Liver (tissue), 3 donors: ENCODE measurements around the gene UFD1.

Experiments
- CTCF ChIP-seq: fragments of 150-350 bp; IDR thresholded peaks from 2 replicates; pipeline ENCODE4 v1.5.1; 2017; ENCODE audit warnings: improper control_type of control experiment, low read depth, low read length; ENCODE audit not compliant: missing input control
- GABPA ChIP-seq, 2 donors: IDR thresholded peaks in 1 of 2; conservative IDR thresholded peaks in 1 of 2; 2 replicates each; pipeline ENCODE4 v1.6.1; 2016; ENCODE audit warnings: antibody characterized with exemption in 2 of 2, mild to moderate bottlenecking in 1 of 2, moderate library complexity in 1 of 2
- HNF4A ChIP-seq, 2 donors: conservative IDR thresholded peaks; 2 replicates each; pipeline ENCODE4 v1.6.1; 2016; ENCODE audit warnings: antibody characterized with exemption in 2 of 2, mild to moderate bottlenecking in 2 of 2
- JUND ChIP-seq, 2 donors: IDR thresholded peaks; 2 replicates each; pipeline ENCODE4 v1.6.1; 2016; ENCODE audit warnings: antibody characterized with exemption in 2 of 2
- NR2F2 ChIP-seq: IDR thresholded peaks from 2 replicates; pipeline ENCODE4 v1.6.1; 2016; ENCODE audit warnings: antibody characterized with exemption
- RAD21 ChIP-seq, 2 donors: IDR thresholded peaks; 2 replicates each; pipeline ENCODE4 v1.6.1; 2016; ENCODE audit warnings: antibody characterized with exemption in 2 of 2, mild to moderate bottlenecking in 2 of 2
- REST ChIP-seq: IDR thresholded peaks from 2 replicates; pipeline ENCODE4 v1.6.1; 2016; ENCODE audit warnings: antibody characterized with exemption, mild to moderate bottlenecking
- RXRA ChIP-seq, 2 donors: IDR thresholded peaks; 2 replicates each; pipeline ENCODE4 v1.6.1; 2017 to 2018; ENCODE audit warnings: antibody characterized with exemption in 2 of 2, mild to moderate bottlenecking in 1 of 2
- SP1 ChIP-seq: IDR thresholded peaks from 2 replicates; pipeline ENCODE4 v1.6.1; 2018; ENCODE audit warnings: antibody characterized with exemption, mild to moderate bottlenecking
- TAF1 ChIP-seq: conservative IDR thresholded peaks from 2 replicates; pipeline ENCODE4 v1.6.1; 2016; ENCODE audit warnings: antibody characterized with exemption, mild to moderate bottlenecking
- YY1 ChIP-seq: IDR thresholded peaks from 2 replicates; pipeline ENCODE4 v1.6.1; 2016; ENCODE audit warnings: antibody characterized with exemption, mild to moderate bottlenecking
- ZBTB33 ChIP-seq: IDR thresholded peaks from 2 replicates; pipeline ENCODE4 v1.6.1; 2016; ENCODE audit warnings: antibody characterized with exemption
- TF ChIP-seq, protein P1 (sequence below): IDR thresholded peaks from 2 replicates; pipeline ENCODE4 v1.6.1; 2016; ENCODE audit warnings: antibody characterized with exemption
- donor health status: healthy.
- donor health status: healthy.

DNA sequence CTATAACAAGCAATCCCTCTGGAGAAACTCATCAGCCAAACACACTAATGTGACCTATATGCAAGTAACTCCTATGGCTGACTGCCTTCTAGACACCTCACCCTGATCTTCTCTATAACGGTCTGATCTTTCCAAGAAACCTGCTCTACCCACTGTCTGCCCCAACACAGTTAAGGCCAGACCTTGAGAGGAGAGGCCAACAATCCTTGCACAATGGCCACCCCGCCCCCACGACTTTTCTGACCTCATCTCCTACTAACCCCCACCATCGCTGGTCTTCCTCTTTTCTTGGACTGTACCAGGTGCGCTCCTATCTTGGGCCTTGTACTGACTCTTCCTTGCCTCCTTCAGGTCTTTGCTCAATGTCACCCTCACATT, 59.9 kb downstream of the UFD1 start:
- TF ChIP-seq CTCF, result no peak
- TF ChIP-seq REST, result no peak
- TF ChIP-seq RXRA (IDR thresholded peaks at IDR 0.05), result no peak
- no peak for TF ChIP-seq TAF1
- no peak for TF ChIP-seq YY1
- no peak for TF ChIP-seq GABPA (IDR thresholded peaks at IDR 0.05 in 1 of 2, conservative IDR thresholded peaks at IDR 0.05 in 1 of 2)
- TF ChIP-seq, protein P1, sequence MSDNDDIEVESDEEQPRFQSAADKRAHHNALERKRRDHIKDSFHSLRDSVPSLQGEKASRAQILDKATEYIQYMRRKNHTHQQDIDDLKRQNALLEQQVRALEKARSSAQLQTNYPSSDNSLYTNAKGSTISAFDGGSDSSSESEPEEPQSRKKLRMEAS, result no peak
- TF ChIP-seq SP1, result no peak
- TF ChIP-seq RAD21 (IDR thresholded peaks at IDR 0.05), result no peak
- TF ChIP-seq NR2F2, result no peak
- TF ChIP-seq JUND (IDR thresholded peaks at IDR 0.05), result no peak
- no peak for TF ChIP-seq HNF4A (conservative IDR thresholded peaks at IDR 0.05)
- TF ChIP-seq ZBTB33, result no peak
